Neural cell (in vitro differentiated cells): Measurements from ENCODE around the gene SLC12A8.

ENCODE experiments used
- CTCF ChIP-seq: fragments of 450-650 bp; IDR thresholded peaks from 2 replicates; pipeline ENCODE4 v1.5.1; 2014; ENCODE audit warnings: antibody characterized with exemption, mild to moderate bottlenecking, moderate library complexity; ENCODE audit not compliant: poor library complexity, severe bottlenecking
- EZH2 ChIP-seq: fragments of 200-600, 300-800 bp; shearing (Covaris generic), sonication (generic); IDR thresholded peaks from 2 replicates; pipeline ENCODE4 v1.6.1; 2014; ENCODE audit warnings: antibody characterized with exemption, low read length, borderline replicate concordance, mild to moderate bottlenecking; ENCODE audit not compliant: insufficient read depth, poor library complexity, severe bottlenecking
- POLR2AphosphoS5 ChIP-seq: IDR thresholded peaks from 2 replicates; pipeline ENCODE4 v1.6.1; 2012
- REST ChIP-seq: IDR thresholded peaks from 2 replicates; pipeline ENCODE4 v1.6.1; 2012; ENCODE audit warnings: borderline replicate concordance
- TAF1 ChIP-seq: IDR thresholded peaks from 2 replicates; pipeline ENCODE4 v1.6.1; 2012; ENCODE audit warnings: low read depth

DNA sequence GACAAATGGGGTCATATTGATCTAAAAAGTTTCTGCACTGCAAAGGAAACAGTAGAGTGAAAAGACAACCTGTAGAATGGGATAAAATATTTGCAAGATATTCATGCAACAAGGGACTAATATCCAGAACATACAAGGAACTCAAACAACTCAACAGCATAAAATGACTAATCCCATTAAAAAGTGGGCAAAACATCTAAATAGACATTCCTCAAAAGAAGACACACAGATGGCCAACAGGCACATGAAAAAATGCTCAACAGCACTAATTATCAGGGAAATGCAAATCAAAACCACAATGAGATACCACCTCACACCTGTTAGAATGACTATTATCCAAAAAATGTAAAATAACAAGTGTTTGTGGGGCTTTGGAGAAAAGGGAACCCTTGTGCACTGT is 8.8 kb downstream of the SLC12A8 start:
- TF ChIP-seq POLR2AphosphoS5 (no peak), CTCF (no peak), REST (no peak), EZH2 (no peak), TAF1 (no peak)
